GM12864 (cell line): ENCODE data around the gene COL4A4.
A peak's percentile ranks its signal among the peaks of the same experiment; 100 is the strongest.

Source experiments
- DNase-seq: peaks from one replicate; pipeline ENCODE4 v3.0.0-alpha.2; 2011; ENCODE audit warnings: low read depth
- H3K4me3 ChIP-seq: 2 replicates; pipeline ENCODE4 v1.5.1; 2011; ENCODE audit warnings: mild to moderate bottlenecking, low read depth, low read length, control low read depth
- CTCF ChIP-seq: IDR thresholded peaks from 2 replicates; pipeline ENCODE4 v1.5.1; 2011; ENCODE audit warnings: low read depth, mild to moderate bottlenecking, moderate library complexity, low read length, control low read depth, inconsistent platforms; ENCODE audit errors: missing control alignments

COL4A4 gene

GRCh38 chr2:227117852-227118251, 46.2 kb downstream of the COL4A4 start:
- no peak overlapping the region for H3K4me3 ChIP-seq
- DNase-seq = no peak
- TF ChIP-seq CTCF = no peak

- DNase-seq = no peak
- TF ChIP-seq CTCF = no peak
- no peak overlapping the region for H3K4me3 ChIP-seq
Measured at GRCh38 chr2:227117027-227117426, 47.0 kb downstream of the COL4A4 start.

- TF ChIP-seq CTCF = no peak
- DNase-seq = no peak
- H3K4me3 ChIP-seq = no peak overlapping the region
Measured at GRCh38 chr2:227115761-227116160, 48.2 kb downstream of the COL4A4 start.

- DNase-seq = no peak
- TF ChIP-seq CTCF = peak; percentile 70
Measured at GRCh38 chr2:227106845-227107759, 56.9 kb downstream of the COL4A4 start.

GRCh38 chr2:227103583-227103982, 60.4 kb downstream of the COL4A4 start:
- TF ChIP-seq CTCF = no peak
- no peak for DNase-seq
- H3K4me3 ChIP-seq = no peak overlapping the region

More at GRCh38 chr2:227106845-227107759, 56.9 kb downstream of the COL4A4 start:
- no peak overlapping the region for H3K4me3 ChIP-seq

GRCh38 chr2:227099340-227099739, 64.7 kb downstream of the COL4A4 start:
- H3K4me3 ChIP-seq = no peak overlapping the region
- TF ChIP-seq CTCF = no peak
- DNase-seq = no peak

GRCh38 chr2:227098162-227098515, 65.9 kb downstream of the COL4A4 start:
- DNase-seq = no peak
- TF ChIP-seq CTCF = no peak
- no peak overlapping the region for H3K4me3 ChIP-seq
